ENCODE data around the gene FGD5. TPM values are rescaled to one million over a fixed set of nuclear protein-coding genes. Genes with fewer than 3 reads are reported as not detected.

FGD5 gene
- total RNA-seq, 2 donors from 2014 or later, result 15.3 to 17.0 TPM

DNA sequence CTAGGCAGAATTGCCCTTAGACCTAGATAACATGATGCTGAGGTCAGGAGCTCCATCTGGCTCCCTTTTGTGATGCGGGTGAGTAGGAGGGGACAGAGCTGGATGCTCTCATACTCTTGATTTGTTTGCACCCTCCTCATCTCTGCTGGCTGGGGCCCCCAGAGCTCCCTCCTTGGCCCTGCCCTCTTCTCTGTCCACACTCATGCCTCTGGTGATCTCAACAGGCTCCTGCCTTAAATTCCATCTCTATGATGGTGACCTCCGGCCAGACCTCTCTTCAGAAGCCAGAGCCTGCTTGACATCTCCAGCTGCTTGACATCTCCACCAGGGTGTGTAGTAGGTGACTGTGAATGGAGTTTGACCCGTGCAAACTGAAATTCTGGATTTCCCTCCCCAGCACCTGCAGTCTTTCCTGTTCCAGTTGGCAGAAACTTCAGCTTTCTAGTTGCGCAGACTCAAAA lies 4.3 kb upstream of the FGD5 start:
- TF ChIP-seq, protein P1, sequence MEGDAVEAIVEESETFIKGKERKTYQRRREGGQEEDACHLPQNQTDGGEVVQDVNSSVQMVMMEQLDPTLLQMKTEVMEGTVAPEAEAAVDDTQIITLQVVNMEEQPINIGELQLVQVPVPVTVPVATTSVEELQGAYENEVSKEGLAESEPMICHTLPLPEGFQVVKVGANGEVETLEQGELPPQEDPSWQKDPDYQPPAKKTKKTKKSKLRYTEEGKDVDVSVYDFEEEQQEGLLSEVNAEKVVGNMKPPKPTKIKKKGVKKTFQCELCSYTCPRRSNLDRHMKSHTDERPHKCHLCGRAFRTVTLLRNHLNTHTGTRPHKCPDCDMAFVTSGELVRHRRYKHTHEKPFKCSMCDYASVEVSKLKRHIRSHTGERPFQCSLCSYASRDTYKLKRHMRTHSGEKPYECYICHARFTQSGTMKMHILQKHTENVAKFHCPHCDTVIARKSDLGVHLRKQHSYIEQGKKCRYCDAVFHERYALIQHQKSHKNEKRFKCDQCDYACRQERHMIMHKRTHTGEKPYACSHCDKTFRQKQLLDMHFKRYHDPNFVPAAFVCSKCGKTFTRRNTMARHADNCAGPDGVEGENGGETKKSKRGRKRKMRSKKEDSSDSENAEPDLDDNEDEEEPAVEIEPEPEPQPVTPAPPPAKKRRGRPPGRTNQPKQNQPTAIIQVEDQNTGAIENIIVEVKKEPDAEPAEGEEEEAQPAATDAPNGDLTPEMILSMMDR (conservative IDR thresholded peaks at IDR 0.05), result peak; percentile 29
- H3K27ac Mint-ChIP-seq, result no peak overlapping the region
- H3K27me3 Mint-ChIP-seq (ENCODE audit: insufficient read depth), result peaks cover 25% of the 10 kb centered on the region
- no peak for DNase-seq
- peaks cover 2% of the 10 kb centered on the region for H3K4me1 Mint-ChIP-seq
- H3K4me3 Mint-ChIP-seq, result no peak overlapping the region
- Histone ChIP-seq H3K27me3 (ENCODE audit: control insufficient read depth, insufficient read depth, low read length, poor library complexity, severe bottlenecking) (peaks cover 47% of the 10 kb centered on the region), H3K9ac (ENCODE audit: extremely low read depth, low read length, poor library complexity, severe bottlenecking) (no peak overlapping the region), H3K4me3 (ENCODE audit: low read length) (no peak overlapping the region), H3K9me3 (ENCODE audit: control insufficient read depth, low read length) (no peaks in the 10 kb centered on the region), H3K27ac (ENCODE audit: low read depth, low read length) (no peak overlapping the region), H3K36me3 (ENCODE audit: control insufficient read depth, insufficient read depth, low read length) (no peaks in the 10 kb centered on the region), H3K4me1 (ENCODE audit: control insufficient read depth, insufficient read depth, low read length) (no peaks in the 10 kb centered on the region)
- H3K9me3 Mint-ChIP-seq, result no peaks in the 10 kb centered on the region
- H3K36me3 Mint-ChIP-seq (ENCODE audit: low read depth), result peaks cover 5% of the 10 kb centered on the region
- WGBS, 2 experiments (ENCODE audit: insufficient coverage in 1 of 2, insufficient read length in 1 of 2), result 78 to 79% methylated on average over 3 to 4 of the region's 4 CpGs

DNA sequence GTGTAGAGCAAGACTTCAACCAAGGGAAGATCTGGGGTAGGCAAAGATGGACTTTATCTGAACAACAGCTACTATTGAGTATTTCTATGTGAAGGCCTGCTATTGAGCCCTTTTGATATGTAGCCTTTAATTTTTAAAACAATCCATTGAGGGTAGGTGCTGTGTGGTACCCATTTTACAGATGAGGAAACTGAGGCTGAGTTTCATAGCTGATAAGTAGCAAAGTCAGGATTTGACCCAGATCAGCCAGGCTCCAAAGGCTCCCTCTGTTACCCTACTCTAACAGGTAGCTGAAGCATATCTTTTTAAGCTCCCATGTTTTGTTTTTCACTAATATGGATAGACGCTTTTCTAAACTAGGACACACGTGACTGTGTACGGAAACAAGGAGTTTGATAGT lies 2.4 kb upstream of the FGD5 start:
- no peaks in the 10 kb centered on the region for H3K4me1 Mint-ChIP-seq
- H3K27me3 Mint-ChIP-seq (ENCODE audit: insufficient read depth), result peaks cover 14% of the 10 kb centered on the region
- H3K4me3 Mint-ChIP-seq, result no peak overlapping the region
- Histone ChIP-seq H3K36me3 (ENCODE audit: control insufficient read depth, insufficient read depth, low read length) (no peaks in the 10 kb centered on the region), H3K27ac (ENCODE audit: low read depth, low read length) (no peak overlapping the region), H3K4me3 (ENCODE audit: low read length) (no peak overlapping the region), H3K9ac (ENCODE audit: extremely low read depth, low read length, poor library complexity, severe bottlenecking) (no peak overlapping the region), H3K27me3 (ENCODE audit: control insufficient read depth, insufficient read depth, low read length, poor library complexity, severe bottlenecking) (peaks cover 31% of the 10 kb centered on the region), H3K4me1 (ENCODE audit: control insufficient read depth, insufficient read depth, low read length) (no peaks in the 10 kb centered on the region), H3K9me3 (ENCODE audit: control insufficient read depth, low read length) (no peaks in the 10 kb centered on the region)
- H3K27ac Mint-ChIP-seq, result no peak overlapping the region
- peaks cover 20% of the 10 kb centered on the region for H3K36me3 Mint-ChIP-seq (ENCODE audit: low read depth)
- no peaks in the 10 kb centered on the region for H3K9me3 Mint-ChIP-seq
- TF ChIP-seq, protein P1 (conservative IDR thresholded peaks at IDR 0.05), result no peak
- no peak for DNase-seq
- WGBS, 2 experiments (ENCODE audit: insufficient coverage in 1 of 2, insufficient read length in 1 of 2), result 84 to 94% methylated on average over 3 of the region's 3 CpGs

DNA sequence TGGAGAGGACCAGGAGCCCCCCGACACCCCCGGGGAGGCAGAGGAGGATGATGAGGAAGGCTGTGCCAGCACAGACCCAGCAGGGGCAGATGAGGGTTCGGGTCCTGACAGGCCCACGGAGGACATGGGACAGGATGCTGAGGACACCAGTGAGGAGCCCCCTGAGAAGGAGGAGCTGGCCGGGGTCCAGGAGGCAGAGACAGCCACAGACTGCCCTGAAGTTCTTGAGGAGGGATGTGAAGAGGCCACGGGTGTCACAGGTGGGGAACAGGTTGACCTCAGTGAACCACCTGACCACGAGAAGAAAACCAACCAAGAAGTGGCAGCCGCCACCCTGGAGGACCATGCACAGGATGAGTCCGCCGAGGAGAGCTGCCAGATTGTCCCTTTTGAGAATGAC lies 909 bp downstream of the FGD5 start:
- no peaks in the 10 kb centered on the region for H3K9me3 ChIP-seq (ENCODE audit: control insufficient read depth, low read length)
- H3K4me1 Mint-ChIP-seq, result peaks cover 23% of the 10 kb centered on the region
- no peaks in the 10 kb centered on the region for H3K9me3 Mint-ChIP-seq
- peaks cover 21% of the 10 kb centered on the region for H3K36me3 Mint-ChIP-seq (ENCODE audit: low read depth)
- WGBS, 2 experiments (ENCODE audit: insufficient coverage in 1 of 2, insufficient read length in 1 of 2), result 93% methylated on average over 8 to 10 of the region's 10 CpGs
- H3K4me3 ChIP-seq (ENCODE audit: low read length), result no peak overlapping the region
- peaks cover 13% of the 10 kb centered on the region for H3K27me3 Mint-ChIP-seq (ENCODE audit: insufficient read depth)
- no peak overlapping the region for H3K27ac ChIP-seq (ENCODE audit: low read depth, low read length)
- H3K27me3 ChIP-seq (ENCODE audit: control insufficient read depth, insufficient read depth, low read length, poor library complexity, severe bottlenecking), result peaks cover 6% of the 10 kb centered on the region
- H3K27ac Mint-ChIP-seq, result no peak overlapping the region
- no peak overlapping the region for H3K4me3 Mint-ChIP-seq
- peaks cover 8% of the 10 kb centered on the region for H3K4me1 ChIP-seq (ENCODE audit: control insufficient read depth, insufficient read depth, low read length)
- no peaks in the 10 kb centered on the region for H3K36me3 ChIP-seq (ENCODE audit: control insufficient read depth, insufficient read depth, low read length)
- no peak for DNase-seq
- TF ChIP-seq, protein P1 (conservative IDR thresholded peaks at IDR 0.05), result no peak
- H3K9ac ChIP-seq (ENCODE audit: extremely low read depth, low read length, poor library complexity, severe bottlenecking), result no peak overlapping the region
